HG03575 (cell line): ENCODE data around the gene HMGXB4.

Source experiments
- ATAC-seq: cut with Tn5 transposase; IDR thresholded peaks from one replicate; pipeline ENCODE4 v1.9.1; 2021; ENCODE audit not compliant: unreplicated experiment, insufficient number of reproducible peaks, low FRiP score; ENCODE audit errors: extremely low read depth

Gene HMGXB4

DNA sequence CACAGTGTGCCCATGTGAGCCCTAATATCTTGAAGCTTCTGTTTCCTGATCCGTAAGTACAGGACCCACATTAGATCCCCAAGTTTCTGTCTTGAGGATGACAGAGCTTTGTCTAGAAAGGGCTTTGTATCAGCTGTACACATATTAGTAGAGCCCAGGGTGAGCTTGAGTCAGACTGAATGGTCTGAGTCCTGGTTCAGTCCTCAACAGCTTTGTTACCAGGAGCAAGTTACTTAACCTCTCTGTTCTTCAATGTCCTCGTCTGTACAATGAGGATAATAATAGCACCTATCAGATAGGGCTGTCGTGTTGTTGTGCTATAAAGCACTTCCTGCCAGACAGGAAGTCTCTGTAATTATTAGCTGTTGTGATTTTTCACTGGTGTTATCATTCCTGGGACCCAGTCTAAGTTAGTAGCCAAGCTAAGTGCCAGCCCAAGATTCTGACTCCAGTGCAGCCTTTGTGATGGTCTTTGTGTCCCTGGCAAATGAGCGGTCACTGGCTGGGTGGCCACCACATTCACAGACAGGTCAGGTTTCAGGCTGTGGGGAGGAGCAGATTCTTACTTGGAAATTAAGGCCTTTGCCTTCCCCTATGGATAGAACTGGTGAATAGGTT is 49.2 kb downstream of the HMGXB4 start:
- ATAC-seq, result no peak

GRCh38 chr22:35307372-35307771 is 50.1 kb downstream of the HMGXB4 start:
- ATAC-seq, result no peak

DNA sequence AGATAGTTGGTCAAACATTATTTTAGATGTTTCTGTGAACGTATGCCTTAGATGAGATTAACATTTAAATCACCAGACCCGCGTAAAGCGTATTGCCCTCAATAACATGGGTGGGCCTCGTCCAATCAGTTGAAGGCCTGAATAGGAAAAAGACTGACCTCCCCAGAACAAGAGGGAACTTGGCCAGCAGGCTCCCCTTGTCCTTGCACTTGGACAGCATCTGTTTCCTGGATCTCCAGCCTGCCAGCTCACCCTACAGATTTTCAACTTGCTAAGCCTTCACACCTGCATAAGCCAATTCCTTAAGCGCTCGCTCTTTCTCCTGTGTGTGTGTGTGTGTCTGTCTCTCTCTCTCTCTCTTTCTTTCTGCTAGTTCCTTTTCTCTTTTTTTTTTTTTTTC is 50.6 kb downstream of the HMGXB4 start:
- ATAC-seq, result no peak

DNA sequence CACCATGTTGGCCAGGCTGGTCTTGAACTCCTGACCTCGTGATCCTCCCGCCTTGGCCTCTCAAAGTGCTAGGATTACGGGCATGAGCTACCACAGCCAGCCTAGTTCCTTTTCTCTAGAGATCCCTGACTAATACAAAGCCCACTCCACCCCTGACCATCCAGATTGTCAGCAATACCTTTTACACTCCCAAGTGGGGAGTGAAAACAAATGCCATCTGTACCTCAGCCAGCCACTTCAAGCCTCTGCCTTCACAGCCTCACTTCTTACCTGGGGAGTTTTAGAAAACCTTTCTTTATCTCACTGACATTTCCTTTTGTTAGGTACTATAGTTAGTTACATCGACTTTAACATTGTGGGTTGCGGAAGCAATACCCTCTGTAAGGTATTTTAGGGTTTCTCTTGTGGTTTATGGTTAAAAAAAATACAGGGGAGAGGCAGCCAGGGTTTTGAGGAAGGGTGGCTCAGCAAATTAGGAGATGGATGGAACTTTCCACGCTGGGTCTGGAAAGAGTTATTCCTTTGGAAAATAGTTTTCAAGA is 51.3 kb downstream of the HMGXB4 start:
- no peak for ATAC-seq

- no peak for ATAC-seq
Observed at GRCh38 chr22:35310556-35311550, 53.6 kb downstream of the HMGXB4 start.

- no peak for ATAC-seq
Observed at GRCh38 chr22:35311551-35311999, 54.3 kb downstream of the HMGXB4 start.

DNA sequence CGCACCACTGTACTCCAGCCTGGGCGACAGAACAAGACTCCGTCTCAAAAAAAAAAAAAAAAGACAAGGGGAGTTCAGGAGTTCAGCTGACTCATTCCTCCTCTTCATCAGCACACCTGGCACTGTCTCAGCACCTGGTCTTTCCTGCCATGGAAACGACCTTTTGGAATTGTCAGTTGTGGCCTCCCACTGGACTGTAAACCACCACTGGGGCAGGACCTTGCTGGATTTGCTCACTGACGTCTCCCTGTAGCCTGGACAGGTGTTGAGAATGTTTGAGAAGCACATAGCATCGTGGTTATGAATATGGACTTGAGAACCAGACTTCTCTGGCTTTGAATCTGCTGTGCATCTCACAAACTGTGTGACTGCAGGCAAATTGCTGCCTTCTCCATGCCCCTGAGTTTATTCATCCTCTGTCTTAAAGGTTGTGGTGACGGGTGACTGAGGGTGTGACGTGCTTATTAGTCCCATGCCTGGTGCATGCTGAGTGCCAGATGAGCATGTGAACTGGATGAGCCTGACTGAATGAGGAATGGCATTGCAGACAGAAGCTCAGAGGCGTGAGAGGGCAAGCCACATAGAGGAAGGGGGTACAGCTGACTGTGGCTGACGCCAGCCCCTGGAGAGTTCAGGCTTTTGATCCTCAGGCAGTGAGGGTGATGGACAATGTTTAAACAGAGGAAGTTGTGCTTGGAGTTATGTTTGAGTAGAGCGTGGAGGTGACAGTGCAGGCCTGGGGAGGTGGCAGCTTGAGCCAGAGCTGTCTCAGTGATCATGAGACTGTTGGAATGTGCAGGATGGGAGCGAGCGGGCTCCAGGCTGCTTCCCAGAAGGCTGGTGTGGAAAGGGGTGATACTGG is 55.1 kb downstream of the HMGXB4 start:
- ATAC-seq, result no peak

DNA sequence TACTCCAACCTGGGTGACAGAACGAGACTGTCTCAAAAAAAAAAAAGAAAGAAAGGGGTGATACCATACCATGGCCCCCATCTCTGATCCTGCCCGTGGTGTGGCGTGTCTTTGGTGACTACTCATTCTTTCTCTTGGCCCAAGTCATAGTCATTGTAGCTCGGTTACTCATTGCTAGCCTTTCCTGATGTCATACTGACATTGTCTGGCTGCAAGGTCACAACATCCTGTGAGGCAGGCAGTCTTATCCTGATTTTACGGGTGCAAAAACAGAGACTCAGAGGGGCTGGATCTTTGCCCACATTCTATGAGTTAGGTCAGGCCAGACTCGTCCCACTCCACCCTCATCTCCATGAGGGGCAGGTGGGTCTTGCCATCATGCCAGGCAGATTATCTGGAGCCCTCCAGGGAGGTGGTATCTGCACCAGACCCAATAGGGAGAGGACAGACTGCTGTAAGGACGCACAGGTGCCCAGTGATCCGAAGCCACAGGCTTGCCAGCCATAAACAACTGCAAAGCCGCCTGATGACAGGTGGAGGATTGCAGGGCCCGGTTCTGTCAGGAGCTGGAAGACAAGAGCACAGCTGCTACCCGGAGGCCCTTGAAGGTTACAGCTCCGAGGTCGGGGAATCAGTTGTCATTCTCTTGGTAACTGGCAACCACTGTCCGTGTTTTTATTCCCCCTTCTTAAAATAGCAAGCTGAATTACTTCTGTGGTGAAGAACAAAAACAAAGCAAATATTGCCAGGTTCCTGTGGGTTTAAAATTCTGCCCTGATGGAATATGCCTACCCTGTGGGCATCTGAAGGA is 56.2 kb downstream of the HMGXB4 start:
- no peak for ATAC-seq

DNA sequence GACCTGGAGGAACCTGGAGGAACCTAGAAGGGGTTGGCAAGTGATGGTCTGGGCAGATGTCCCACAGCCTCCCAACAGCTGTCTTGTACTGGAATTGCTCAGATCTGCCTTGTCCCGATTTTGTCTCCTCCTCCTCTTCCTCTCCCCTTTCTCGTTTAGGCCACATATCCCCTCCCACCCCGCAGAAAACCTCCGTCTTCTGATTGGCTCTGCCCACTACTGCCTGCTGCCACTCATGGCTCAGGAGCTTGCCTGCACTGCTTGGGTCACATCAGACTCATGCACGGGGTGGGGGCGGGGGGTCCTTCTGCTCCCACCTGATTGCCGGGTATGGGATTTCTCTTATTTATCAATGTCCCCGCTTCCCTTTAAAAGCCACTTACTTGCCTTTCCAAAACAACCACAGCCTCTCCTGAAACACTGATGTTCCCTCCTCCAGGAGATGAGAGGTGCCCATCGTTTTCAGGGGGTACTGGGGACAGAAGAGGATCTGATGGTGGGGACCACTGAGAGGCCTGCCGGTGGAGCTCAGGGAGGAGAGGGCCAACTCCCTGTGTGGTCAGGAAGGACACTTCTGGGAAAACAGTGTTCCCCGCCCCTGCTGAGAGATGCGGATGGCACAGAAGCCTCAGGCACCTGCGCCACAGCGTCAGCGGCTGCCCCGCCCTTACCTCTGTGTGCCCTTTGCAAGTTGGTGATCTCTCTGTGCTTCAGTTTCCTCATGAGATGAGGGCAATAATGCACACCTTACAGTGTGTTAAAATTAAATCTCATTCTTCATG is 57.1 kb downstream of the HMGXB4 start:
- no peak for ATAC-seq

DNA sequence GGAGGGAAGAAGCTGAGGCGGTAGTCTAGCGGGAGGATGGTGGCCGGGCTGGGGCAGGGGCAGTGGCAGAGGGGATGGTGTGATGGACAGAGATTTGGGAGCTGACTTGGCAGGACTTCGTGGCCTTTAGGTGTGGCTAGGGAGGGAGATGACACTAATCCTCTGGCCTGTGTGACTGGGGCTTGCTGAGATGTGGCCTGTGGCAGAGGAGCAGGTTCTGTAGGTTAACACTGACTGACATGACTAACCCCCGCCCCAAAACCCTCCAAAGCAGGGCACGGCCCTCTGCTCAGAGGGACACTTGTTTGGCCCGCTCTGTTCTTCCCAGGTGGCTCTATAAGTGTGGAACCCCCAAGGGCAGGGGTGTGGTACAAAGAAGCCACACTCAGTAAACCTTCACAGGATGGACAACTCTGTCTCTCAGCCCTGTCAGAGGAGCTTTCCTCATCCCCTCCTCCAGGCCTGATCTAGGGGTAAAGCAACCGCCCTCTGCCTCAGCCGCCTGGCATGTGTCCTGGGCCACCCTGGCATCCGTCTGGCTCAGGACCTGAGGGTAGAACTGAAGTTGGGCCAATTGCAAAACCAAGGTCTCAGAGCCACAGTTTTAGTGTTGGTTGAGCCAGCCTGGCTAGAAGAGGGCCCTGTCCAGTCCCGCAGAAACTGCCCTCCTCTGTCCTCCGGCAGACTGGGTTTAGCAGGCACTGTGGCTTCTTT is 58.0 kb downstream of the HMGXB4 start:
- ATAC-seq, result no peak

GRCh38 chr22:35315855-35316745 is 58.8 kb downstream of the HMGXB4 start:
- ATAC-seq, result no peak

GRCh38 chr22:35316751-35317150 is 59.5 kb downstream of the HMGXB4 start:
- no peak for ATAC-seq

DNA sequence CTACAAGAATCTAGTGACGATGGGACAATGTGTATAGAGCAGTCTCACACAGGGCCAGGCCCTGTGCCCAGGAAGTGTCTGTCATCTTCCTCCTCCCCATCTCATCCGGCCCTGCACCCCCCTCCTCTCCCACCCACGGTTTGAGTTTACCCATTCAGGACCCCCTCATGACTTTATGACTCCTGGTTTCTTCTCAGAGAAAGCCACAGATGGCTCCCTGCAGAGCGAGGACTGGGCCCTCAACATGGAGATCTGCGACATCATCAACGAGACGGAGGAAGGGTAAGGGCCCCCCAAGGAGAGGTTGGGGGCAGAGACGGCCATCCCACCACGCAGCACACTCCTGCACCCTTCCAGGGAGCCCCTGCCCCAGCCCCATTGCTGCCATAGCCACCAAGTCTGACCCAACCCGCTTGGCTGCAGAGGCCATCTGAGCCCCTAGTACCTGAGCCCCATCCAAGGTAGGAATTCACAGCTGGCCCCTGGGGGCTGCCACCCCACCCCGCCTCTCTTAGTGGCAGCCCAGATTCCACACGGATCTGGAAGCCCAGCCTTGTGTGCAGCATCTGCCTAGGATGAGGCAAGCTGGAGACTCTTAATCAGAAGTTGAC is 60.5 kb downstream of the HMGXB4 start:
- ATAC-seq, result no peak

GRCh38 chr22:35318346-35319215 is 61.3 kb downstream of the HMGXB4 start:
- no peak for ATAC-seq
